K562 (cell line): ENCODE results near the gene FGF13. TPM values are rescaled to one million over a fixed set of nuclear protein-coding genes. Genes with fewer than 3 reads are reported as not detected.

Experiments used
- ATAC-seq: fragments of 200-7000 bp; cut with Tn5 transposase; 3 replicates; pipeline ENCODE4 v1.9.1; 2020; ENCODE audit warnings: moderate library complexity
- BruUV-seq: library from RNA; stranded (reverse); fragments of 400-500 nt; replicated peaks from 2 replicates; lab custom pipeline; 2021; lab: Mats Ljungman, UMichigan
- CTCF ChIA-PET: fragments of 300-600 bp; formaldehyde crosslinking; extraction: SDS; loops from one replicate; lab custom pipeline; 2021; ENCODE audit warnings: low intra/inter-chr PET ratio; lab: Yijun Ruan, JAX
- POLR2A ChIA-PET: fragments of 300-600, 350-650 bp; sonication (Branson Sonifier 250); formaldehyde crosslinking; extraction: SDS; loops from one replicate; lab custom pipeline; 2021; ENCODE audit warnings: antibody characterized with exemption, inconsistent platforms; lab: Yijun Ruan, JAX
- DNase-seq, 4 experiments: peaks; one replicate each; pipeline versions ENCODE4 v3.0.0 to v3.0.0-alpha.2; 2011 to 2018; ENCODE audit warnings: low spot score in 3 of 4, mixed read lengths in 3 of 4; ENCODE audit errors: extremely low read depth in 1 of 4
- FAIRE-seq: peaks from 2 replicates; lab custom pipeline; 2011; peaks lifted over from hg19 to GRCh38; lab: Jason Lieb, UNC
- H2AFZ ChIP-seq: 2 replicates; pipeline ENCODE4 v1.6.0; 2011; ENCODE audit warnings: low read depth, low read length, control low read depth, inconsistent platforms
- H3K27ac ChIP-seq: fragments of 200-600 bp; 3 replicates; pipeline ENCODE4 v1.8.0; 2011; ENCODE audit warnings: low read depth, mild to moderate bottlenecking, control low read depth, inconsistent platforms, low read length, moderate library complexity, mixed read lengths; ENCODE audit errors: extremely low read depth
- H3K27me3 ChIP-seq, 2 experiments: fragments of 300-600 bp in 1 of 2; 2 replicates in 1 of 2; 3 replicates in 1 of 2; pipeline versions ENCODE4 v1.6.0 to v1.8.0; 2011; ENCODE audit warnings: inconsistent platforms in 2 of 2, low read length in 2 of 2, mild to moderate bottlenecking in 1 of 2, mixed read lengths in 1 of 2, moderate library complexity in 1 of 2; ENCODE audit not compliant: control insufficient read depth in 2 of 2, insufficient read depth in 2 of 2
- H3K36me3 ChIP-seq: fragments of 300-600 bp; 3 replicates; pipeline ENCODE4 v1.8.0; 2011; ENCODE audit warnings: mild to moderate bottlenecking, low read length, inconsistent platforms; ENCODE audit not compliant: control insufficient read depth, insufficient read depth
- H3K4me1 ChIP-seq, 2 experiments: fragments of 200-600 bp in 1 of 2; replicated peaks in 1 of 2; 2 replicates in 1 of 2; 3 replicates in 1 of 2; pipeline versions ENCODE4 v1.5.1 to v1.8.0; 2011; ENCODE audit warnings: inconsistent platforms in 2 of 2, low read length in 2 of 2, mild to moderate bottlenecking in 1 of 2, mixed read lengths in 1 of 2, moderate library complexity in 1 of 2; ENCODE audit not compliant: control insufficient read depth in 2 of 2, insufficient read depth in 2 of 2
- H3K4me2 ChIP-seq: 2 replicates; pipeline ENCODE4 v1.6.1; 2011; ENCODE audit warnings: low read length, control low read depth, inconsistent platforms, mixed read lengths; ENCODE audit not compliant: insufficient read depth
- H3K4me3 ChIP-seq: fragments of 200-600 bp; sonication (generic), shearing (Covaris generic); 2 replicates; pipeline ENCODE4 v1.5.1; 2016; ENCODE audit warnings: control low read depth, inconsistent platforms
- H3K79me2 ChIP-seq: fragments of 200-600 bp; 3 replicates; pipeline ENCODE4 v1.8.0; 2011; ENCODE audit warnings: low read length, inconsistent platforms; ENCODE audit not compliant: control insufficient read depth, insufficient read depth
- H3K9ac ChIP-seq, 2 experiments: 2 replicates each; pipeline versions ENCODE4 v1.6.0 to v1.6.1; 2011; ENCODE audit warnings: low read depth in 2 of 2, low read length in 2 of 2, control low read depth in 1 of 2, inconsistent platforms in 1 of 2, mild to moderate bottlenecking in 1 of 2, mixed read lengths in 1 of 2; ENCODE audit not compliant: insufficient read depth in 1 of 2
- H3K9me1 ChIP-seq: one replicate; pipeline ENCODE4 v1.6.0; 2011; ENCODE audit warnings: inconsistent platforms, mild to moderate bottlenecking, low read length, moderate library complexity; ENCODE audit not compliant: control insufficient read depth, insufficient read depth
- H3K9me3 ChIP-seq: replicated peaks from 2 replicates; pipeline ENCODE4 v1.5.1; 2011; ENCODE audit warnings: low read depth, low read length, inconsistent platforms; ENCODE audit not compliant: control insufficient read depth, insufficient read depth
- H4K20me1 ChIP-seq: replicated peaks from 2 replicates; pipeline ENCODE4 v1.6.1; 2011; ENCODE audit warnings: low read length, inconsistent platforms, mixed read lengths; ENCODE audit not compliant: control insufficient read depth, insufficient read depth
- EP300 ChIP-seq: IDR thresholded peaks from 2 replicates; pipeline ENCODE4 v1.6.1; 2012; ENCODE audit warnings: low read length, improper control_type of control experiment
- FOXK2 ChIP-seq, 2 experiments: fragments of 450-650 bp; IDR thresholded peaks in 1 of 2; conservative IDR thresholded peaks in 1 of 2; 2 replicates each; pipeline ENCODE4 v1.6.1; 2016; ENCODE audit warnings: low read depth in 2 of 2, mild to moderate bottlenecking in 1 of 2
- KAT2B ChIP-seq: IDR thresholded peaks from one replicate; pipeline ENCODE4 v1.6.1; 2012; ENCODE audit warnings: low read depth, mild to moderate bottlenecking, control low read depth, inconsistent platforms, low read length, moderate library complexity
- MEIS2 ChIP-seq: fragments of 450-650 bp; IDR thresholded peaks from 2 replicates; pipeline ENCODE4 v1.6.1; 2014; ENCODE audit warnings: mild to moderate bottlenecking; ENCODE audit not compliant: partially characterized antibody
- RHOXF2B ChIP-seq: fragments of 250-450 bp; sonication (Bioruptor Pico); conservative IDR thresholded peaks from 2 replicates; pipeline ENCODE4 v1.5.1; 2021
- TBP ChIP-seq: optimal IDR thresholded peaks from 2 replicates; pipeline ENCODE3; 2011; ENCODE audit warnings: low read depth, low read length, improper control_type of control experiment
- ZFP1 ChIP-seq: fragments of 450-650 bp; formaldehyde crosslinking; IDR thresholded peaks from 2 replicates; pipeline ENCODE4 v1.4.0; 2020; ENCODE audit warnings: mild to moderate bottlenecking, mixed read lengths
- WGBS: fragments of 100-300 bp; shearing (Covaris generic); methylation state at CpG from one replicate; pipeline ENCODE4 v1.1.6; 2016; ENCODE audit warnings: low coverage, mixed read lengths; ENCODE audit not compliant: insufficient coverage; ENCODE audit errors: missing lambda C conversion rate; 5-methylcytosine and 5-hydroxymethylcytosine counted together
- in situ Hi-C: fragments of 300-500 bp; cut with MboI; formaldehyde crosslinking; loops from 4 replicates; pipeline ENCODE4 v1.15.0; 2018; ENCODE audit warnings: inconsistent platforms, mixed read lengths
- intact Hi-C: fragments of 100-400 bp; cut with micrococcal nuclease; formaldehyde crosslinking; loops from 2 replicates; pipeline ENCODE4 v1.14.2; 2022
- polyA plus RNA-seq, 8 experiments: library from polyadenylated mRNA; depleted of rRNA in 4 of 8; stranded (reverse) in 5 of 8; unstranded in 3 of 8; fragments of >200 nt; fragmentation: Nextera tagmentation in 2 of 8; fragmentation: Illumina TruSeq in 1 of 8; extraction: Ambion mirVana in 2 of 8; extraction: Trizol in 1 of 8; gene quantifications; 2 replicates each; pipeline versions ENCODE4 v1.2.1 to v1.2.3, GENCODE V29; 2011 to 2014; ENCODE audit warnings: inconsistent platforms in 1 of 8, missing spikeins in 1 of 8
- total RNA-seq, 7 experiments: library from RNA; depleted of rRNA in 6 of 7; stranded (reverse); fragments of >200 nt in 6 of 7; fragmentation: Illumina TruSeq in 2 of 7; extraction: Trizol in 2 of 7; gene quantifications; 2 replicates each; pipeline versions ENCODE4 v1.2.1 to v1.2.3, GENCODE V29; 2011 to 2021; ENCODE audit warnings: low replicate concordance in 1 of 7
- TF ChIP-seq, protein P1 (sequence below): IDR thresholded peaks from 2 replicates; pipeline ENCODE4 v1.6.1; 2012; ENCODE audit warnings: low read depth, low read length, improper control_type of control experiment, borderline replicate concordance
- TF ChIP-seq, protein P2 (sequence below): fragments of 450-650 bp; IDR thresholded peaks from 2 replicates; pipeline ENCODE4 v1.6.1; 2016; ENCODE audit warnings: mild to moderate bottlenecking
- TF ChIP-seq, protein P3 (sequence below): fragments of 450-650 bp; IDR thresholded peaks from 2 replicates; pipeline ENCODE4 v1.6.1; 2014; ENCODE audit warnings: low read depth, mild to moderate bottlenecking, moderate library complexity, borderline replicate concordance

The FGF13 gene
- total and polyA plus RNA-seq, 9 of the 15 experiments (the other 6 are each of a cell fraction or from before 2014, with no cell fraction given): 14.8 to 95.7 (median 60.8) TPM

DNA sequence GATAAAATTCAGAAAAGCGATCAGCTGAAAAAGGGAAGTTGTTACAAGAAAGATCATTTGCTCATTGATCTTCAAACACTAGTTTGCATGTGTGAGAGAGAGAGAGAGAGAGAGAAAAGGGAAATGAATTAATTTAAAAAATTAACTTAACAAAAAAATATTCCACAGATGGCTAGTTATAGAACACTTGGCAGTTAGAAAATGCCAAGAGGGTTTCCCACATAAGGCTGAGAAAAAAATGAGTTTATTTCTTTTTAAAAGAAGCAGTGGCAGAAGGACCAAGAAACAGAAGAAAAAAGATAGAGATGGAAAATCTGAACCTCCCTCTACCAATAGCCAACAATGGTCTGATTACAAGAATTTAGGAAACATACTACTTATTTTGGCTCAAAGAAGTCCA lies 47.1 kb downstream of the FGF13 start:
- Histone ChIP-seq H3K9ac (no peak overlapping the region), H3K36me3 (no peaks in the 10 kb centered on the region), H3K79me2 (no peaks in the 10 kb centered on the region), H3K9me1 (no peaks in the 10 kb centered on the region), H2AFZ (no peak overlapping the region), H3K4me3 (no peak overlapping the region), H4K20me1 (no peaks in the 10 kb centered on the region), H3K4me1 (no peaks in the 10 kb centered on the region), H3K27me3 (no peaks in the 10 kb centered on the region)
- no peak for ATAC-seq
- FAIRE-seq: no peak
- TF ChIP-seq TBP (no peak), ZFP1 (CRISPR knock-in tag) (no peak), FOXK2 (conservative IDR thresholded peaks at IDR 0.05 in 1 of 2, IDR thresholded peaks at IDR 0.05 in 1 of 2; ENCODE audit: low read depth in 2 of 2) (no peak), KAT2B (no peak), RHOXF2B (CRISPR knock-in tag) (no peak), MEIS2 (no peak), EP300 (no peak)
- TF ChIP-seq, protein P1, sequence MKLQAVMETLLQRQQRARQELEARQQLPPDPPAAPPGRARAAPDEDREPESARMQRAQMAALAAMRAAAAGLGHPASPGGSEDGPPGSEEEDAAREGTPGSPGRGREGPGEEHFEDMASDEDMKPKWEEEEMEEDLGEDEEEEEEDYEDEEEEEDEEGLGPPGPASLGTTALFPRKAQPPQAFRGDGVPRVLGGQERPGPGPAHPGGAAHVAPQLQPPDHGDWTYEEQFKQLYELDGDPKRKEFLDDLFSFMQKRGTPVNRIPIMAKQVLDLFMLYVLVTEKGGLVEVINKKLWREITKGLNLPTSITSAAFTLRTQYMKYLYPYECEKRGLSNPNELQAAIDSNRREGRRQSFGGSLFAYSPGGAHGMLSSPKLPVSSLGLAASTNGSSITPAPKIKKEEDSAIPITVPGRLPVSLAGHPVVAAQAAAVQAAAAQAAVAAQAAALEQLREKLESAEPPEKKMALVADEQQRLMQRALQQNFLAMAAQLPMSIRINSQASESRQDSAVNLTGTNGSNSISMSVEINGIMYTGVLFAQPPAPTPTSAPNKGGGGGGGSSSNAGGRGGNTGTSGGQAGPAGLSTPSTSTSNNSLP: no peak
- TF ChIP-seq, protein P2, sequence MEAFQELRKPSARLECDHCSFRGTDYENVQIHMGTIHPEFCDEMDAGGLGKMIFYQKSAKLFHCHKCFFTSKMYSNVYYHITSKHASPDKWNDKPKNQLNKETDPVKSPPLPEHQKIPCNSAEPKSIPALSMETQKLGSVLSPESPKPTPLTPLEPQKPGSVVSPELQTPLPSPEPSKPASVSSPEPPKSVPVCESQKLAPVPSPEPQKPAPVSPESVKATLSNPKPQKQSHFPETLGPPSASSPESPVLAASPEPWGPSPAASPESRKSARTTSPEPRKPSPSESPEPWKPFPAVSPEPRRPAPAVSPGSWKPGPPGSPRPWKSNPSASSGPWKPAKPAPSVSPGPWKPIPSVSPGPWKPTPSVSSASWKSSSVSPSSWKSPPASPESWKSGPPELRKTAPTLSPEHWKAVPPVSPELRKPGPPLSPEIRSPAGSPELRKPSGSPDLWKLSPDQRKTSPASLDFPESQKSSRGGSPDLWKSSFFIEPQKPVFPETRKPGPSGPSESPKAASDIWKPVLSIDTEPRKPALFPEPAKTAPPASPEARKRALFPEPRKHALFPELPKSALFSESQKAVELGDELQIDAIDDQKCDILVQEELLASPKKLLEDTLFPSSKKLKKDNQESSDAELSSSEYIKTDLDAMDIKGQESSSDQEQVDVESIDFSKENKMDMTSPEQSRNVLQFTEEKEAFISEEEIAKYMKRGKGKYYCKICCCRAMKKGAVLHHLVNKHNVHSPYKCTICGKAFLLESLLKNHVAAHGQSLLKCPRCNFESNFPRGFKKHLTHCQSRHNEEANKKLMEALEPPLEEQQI: no peak
- TF ChIP-seq, protein P3, sequence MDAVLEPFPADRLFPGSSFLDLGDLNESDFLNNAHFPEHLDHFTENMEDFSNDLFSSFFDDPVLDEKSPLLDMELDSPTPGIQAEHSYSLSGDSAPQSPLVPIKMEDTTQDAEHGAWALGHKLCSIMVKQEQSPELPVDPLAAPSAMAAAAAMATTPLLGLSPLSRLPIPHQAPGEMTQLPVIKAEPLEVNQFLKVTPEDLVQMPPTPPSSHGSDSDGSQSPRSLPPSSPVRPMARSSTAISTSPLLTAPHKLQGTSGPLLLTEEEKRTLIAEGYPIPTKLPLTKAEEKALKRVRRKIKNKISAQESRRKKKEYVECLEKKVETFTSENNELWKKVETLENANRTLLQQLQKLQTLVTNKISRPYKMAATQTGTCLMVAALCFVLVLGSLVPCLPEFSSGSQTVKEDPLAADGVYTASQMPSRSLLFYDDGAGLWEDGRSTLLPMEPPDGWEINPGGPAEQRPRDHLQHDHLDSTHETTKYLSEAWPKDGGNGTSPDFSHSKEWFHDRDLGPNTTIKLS: no peak
- TF ChIP-seq, all 486 proteins: peak for 0
- H3K27ac ChIP-seq: no peak overlapping the region
- 80% methylated on average over 1 of the region's 1 CpG for WGBS
- BruUV-seq: no TSS peak
- ChIA-PET POLR2A (no interaction called here), CTCF (no interaction called here)
- H3K9me3 ChIP-seq: no peaks in the 10 kb centered on the region
- intact Hi-C loops: no loop called here
- in situ Hi-C loops: no loop called here
- no peak overlapping the region for H3K4me2 ChIP-seq
- DNase-seq: no peak
